ENCODE measurements around the gene BOC.

BOC gene

GRCh38 chr3:113272385-113272779, 61.0 kb downstream of the BOC start:
- no peak for DNase-seq

GRCh38 chr3:113273011-113273410, 61.7 kb downstream of the BOC start:
- DNase-seq, result no peak

GRCh38 chr3:113273604-113274378, 62.4 kb downstream of the BOC start:
- DNase-seq, result no peak

GRCh38 chr3:113274425-113275257, 63.3 kb downstream of the BOC start:
- DNase-seq, result no peak

GRCh38 chr3:113275258-113275556, 63.9 kb downstream of the BOC start:
- DNase-seq, result no peak

- no peak for DNase-seq
These were observed 64.2 kb downstream of the BOC start for GRCh38 chr3:113275583-113275928.

GRCh38 chr3:113275929-113276750, 64.8 kb downstream of the BOC start:
- DNase-seq, result no peak

GRCh38 chr3:113276751-113277080, 65.4 kb downstream of the BOC start:
- DNase-seq, result no peak

- no peak for DNase-seq
These were observed 66.1 kb downstream of the BOC start for GRCh38 chr3:113277414-113277813.

- no peak for DNase-seq
These were observed 66.7 kb downstream of the BOC start for GRCh38 chr3:113277941-113278598.

- DNase-seq, result no peak
These were observed 67.2 kb downstream of the BOC start for GRCh38 chr3:113278599-113278955.

- DNase-seq, result no peak
These were observed 68.3 kb downstream of the BOC start for GRCh38 chr3:113279686-113280085.

GRCh38 chr3:113283306-113283705, 71.9 kb downstream of the BOC start:
- DNase-seq, result no peak

GRCh38 chr3:113284453-113285050, 73.2 kb downstream of the BOC start:
- DNase-seq, result no peak

- no peak for DNase-seq
These were observed 73.9 kb downstream of the BOC start for GRCh38 chr3:113285226-113285625.

- no peak for DNase-seq
These were observed 74.4 kb downstream of the BOC start for GRCh38 chr3:113285741-113286140.

GRCh38 chr3:113286524-113286923, 75.2 kb downstream of the BOC start:
- no peak for DNase-seq

- no peak for DNase-seq
These were observed 75.9 kb downstream of the BOC start for GRCh38 chr3:113287111-113287802.

GRCh38 chr3:113287803-113288648, 76.7 kb downstream of the BOC start:
- DNase-seq, result no peak

- DNase-seq, result no peak
These were observed 77.5 kb downstream of the BOC start for GRCh38 chr3:113288881-113289280.

GRCh38 chr3:113291572-113291971, 80.2 kb downstream of the BOC start:
- no peak for DNase-seq

All from cortex of kidney (tissue), 1 donor.